A673 (cell line): ENCODE data around the gene EXOC3L1.

Experiments
- EZH2 ChIP-seq: fragments of 200-600 bp; sonication (generic); IDR thresholded peaks from 2 replicates; pipeline ENCODE4 v1.6.1; 2017; ENCODE audit warnings: borderline replicate concordance, low read depth, mild to moderate bottlenecking, mixed read lengths, antibody characterized with exemption, low read length; ENCODE audit not compliant: poor library complexity, severe bottlenecking
- TF ChIP-seq, protein P1 (sequence below): fragments of 300-800, 200-600 bp; sonication (generic); conservative IDR thresholded peaks from 2 replicates; pipeline ENCODE4 v1.5.1; 2017; ENCODE audit warnings: low read depth, mild to moderate bottlenecking, antibody characterized with exemption, low read length, moderate library complexity, mixed read lengths

DNA sequence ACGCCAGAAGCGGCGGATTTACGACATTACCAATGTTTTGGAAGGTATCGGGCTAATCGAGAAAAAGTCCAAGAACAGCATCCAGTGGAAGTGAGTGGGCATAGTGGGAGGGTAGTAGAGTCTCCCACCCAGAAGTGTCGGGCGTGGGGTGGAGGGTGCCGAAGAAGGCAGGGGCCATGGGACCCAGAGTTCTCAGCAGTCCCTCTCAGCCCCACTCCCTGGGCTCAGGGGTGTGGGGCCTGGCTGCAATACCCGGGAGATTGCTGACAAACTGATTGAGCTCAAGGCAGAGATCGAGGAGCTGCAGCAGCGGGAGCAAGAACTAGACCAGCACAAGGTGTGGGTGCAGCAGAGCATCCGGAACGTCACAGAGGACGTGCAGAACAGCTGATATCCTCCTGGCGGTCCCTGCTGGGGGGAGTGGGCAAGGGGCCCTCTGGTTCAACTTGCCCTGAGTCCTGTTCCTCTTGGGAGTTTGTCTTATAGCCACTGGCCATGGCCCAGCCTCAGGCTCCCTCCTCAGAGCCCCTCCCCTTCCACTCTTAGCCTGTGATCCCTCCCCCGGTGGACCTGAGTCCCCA, 2.9 kb upstream of the EXOC3L1 start:
- TF ChIP-seq, protein P1, sequence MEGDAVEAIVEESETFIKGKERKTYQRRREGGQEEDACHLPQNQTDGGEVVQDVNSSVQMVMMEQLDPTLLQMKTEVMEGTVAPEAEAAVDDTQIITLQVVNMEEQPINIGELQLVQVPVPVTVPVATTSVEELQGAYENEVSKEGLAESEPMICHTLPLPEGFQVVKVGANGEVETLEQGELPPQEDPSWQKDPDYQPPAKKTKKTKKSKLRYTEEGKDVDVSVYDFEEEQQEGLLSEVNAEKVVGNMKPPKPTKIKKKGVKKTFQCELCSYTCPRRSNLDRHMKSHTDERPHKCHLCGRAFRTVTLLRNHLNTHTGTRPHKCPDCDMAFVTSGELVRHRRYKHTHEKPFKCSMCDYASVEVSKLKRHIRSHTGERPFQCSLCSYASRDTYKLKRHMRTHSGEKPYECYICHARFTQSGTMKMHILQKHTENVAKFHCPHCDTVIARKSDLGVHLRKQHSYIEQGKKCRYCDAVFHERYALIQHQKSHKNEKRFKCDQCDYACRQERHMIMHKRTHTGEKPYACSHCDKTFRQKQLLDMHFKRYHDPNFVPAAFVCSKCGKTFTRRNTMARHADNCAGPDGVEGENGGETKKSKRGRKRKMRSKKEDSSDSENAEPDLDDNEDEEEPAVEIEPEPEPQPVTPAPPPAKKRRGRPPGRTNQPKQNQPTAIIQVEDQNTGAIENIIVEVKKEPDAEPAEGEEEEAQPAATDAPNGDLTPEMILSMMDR, result no peak
- no peak for TF ChIP-seq EZH2
